Endothelial cell of umbilical vein (primary cell): ENCODE data around the gene IGSF11.

ENCODE experiments used
- CTCF ChIP-seq, 2 donors: IDR thresholded peaks; 1 replicate in 1 of 2; 2 replicates in 1 of 2; pipeline ENCODE4 v1.5.1; 2011; ENCODE audit warnings: low read length in 2 of 2, mild to moderate bottlenecking in 2 of 2, moderate library complexity in 2 of 2, control low read depth in 1 of 2, inconsistent platforms in 1 of 2, low read depth in 1 of 2; ENCODE audit not compliant: insufficient read depth in 1 of 2; ENCODE audit errors: extremely low read depth in 1 of 2
- EZH2 ChIP-seq: IDR thresholded peaks from 2 replicates; pipeline ENCODE4 v1.6.1; 2012; ENCODE audit warnings: borderline replicate concordance, low read depth, mild to moderate bottlenecking, moderate library complexity, low read length, inconsistent platforms; ENCODE audit not compliant: severe bottlenecking
- FOS ChIP-seq: IDR thresholded peaks from 2 replicates; pipeline ENCODE4 v1.6.1; 2011; ENCODE audit warnings: mild to moderate bottlenecking, low read length, moderate library complexity, borderline replicate concordance; ENCODE audit not compliant: insufficient read depth
- GATA2 ChIP-seq: IDR thresholded peaks from 2 replicates; pipeline ENCODE4 v1.7.0; 2011; ENCODE audit warnings: low read depth, mild to moderate bottlenecking, moderate library complexity, mixed read lengths, low read length; ENCODE audit not compliant: insufficient read length, insufficient read depth
- MAX ChIP-seq: IDR thresholded peaks from 2 replicates; pipeline ENCODE4 v1.6.1; 2011; ENCODE audit not compliant: insufficient read depth, insufficient read length
- MYC ChIP-seq: IDR thresholded peaks from one replicate; pipeline ENCODE4 v1.6.1; 2011; ENCODE audit warnings: mild to moderate bottlenecking, low read depth, low read length
- POLR2A ChIP-seq: IDR thresholded peaks from 2 replicates; pipeline ENCODE4 v1.6.1; 2012; ENCODE audit warnings: low read depth, mild to moderate bottlenecking, control low read depth, low read length
- POLR2AphosphoS5 ChIP-seq: IDR thresholded peaks from 2 replicates; pipeline ENCODE4 v1.6.1; 2012; ENCODE audit warnings: low read depth, mild to moderate bottlenecking, control low read depth, low read length, moderate library complexity; ENCODE audit not compliant: insufficient read depth

GRCh38 chr3:118910332-118910731 is 124.3 kb downstream of the IGSF11 start:
- no peak for TF ChIP-seq CTCF (IDR thresholded peaks at IDR 0.05; ENCODE audit: extremely low read depth in 1 of 2, insufficient read depth in 1 of 2, low read depth in 1 of 2, low read length in 2 of 2)
- no peak for TF ChIP-seq MYC
- TF ChIP-seq POLR2A: no peak
- TF ChIP-seq POLR2AphosphoS5: no peak
- no peak for TF ChIP-seq EZH2
- no peak for TF ChIP-seq MAX
- TF ChIP-seq FOS: no peak
- TF ChIP-seq GATA2: no peak
